ENCODE results near the gene EML2.

- TF ChIP-seq POLR2A (IDR thresholded peaks at IDR 0.05; ENCODE audit: low read depth, low read length) (no peak), CTCF (conservative IDR thresholded peaks at IDR 0.05; ENCODE audit: low read depth, low read length) (no peak), RAD21 (IDR thresholded peaks at IDR 0.05; ENCODE audit: low read length) (no peak), RFX5 (IDR thresholded peaks at IDR 0.05; ENCODE audit: low read depth, low read length) (no peak), MAFK (IDR thresholded peaks at IDR 0.05; ENCODE audit: low read depth, low read length) (no peak), CEBPB (IDR thresholded peaks at IDR 0.05; ENCODE audit: low read depth, low read length) (no peak), RCOR1 (IDR thresholded peaks at IDR 0.05; ENCODE audit: insufficient replicate concordance, low read length) (no peak), ELK1 (IDR thresholded peaks at IDR 0.05; ENCODE audit: borderline replicate concordance, low read depth, low read length) (no peak), NFE2L2 (IDR thresholded peaks at IDR 0.05; ENCODE audit: low read depth, low read length) (no peak), USF2 (IDR thresholded peaks at IDR 0.05; ENCODE audit: low read depth, low read length) (no peak), SMC3 (IDR thresholded peaks at IDR 0.05; ENCODE audit: low read depth, low read length) (no peak)
These were observed 1.1 kb downstream of the EML2 start for GRCh38 chr19:45637890-45638667.
